Calu3 (cell line): Measurements from ENCODE around the gene TRIO. TPM values are rescaled to one million over a fixed set of nuclear protein-coding genes. Genes with fewer than 3 reads are reported as not detected.

Experiments
- BruUV-seq: library from RNA; stranded (reverse); fragments of 400-500 nt; replicated peaks from 2 replicates; lab custom pipeline; 2021; lab: Mats Ljungman, UMichigan
- CTCF ChIA-PET: fragments of 300-600 bp; sonication (Branson Sonifier 250); formaldehyde crosslinking; loops from one replicate; lab custom pipeline; 2022; ENCODE audit warnings: antibody characterized with exemption; lab: Charles Lee
- DNase-seq: peaks from one replicate; pipeline ENCODE4 v3.0.0; 2022
- H3K27ac Mint-ChIP-seq: one replicate; pipeline ENCODE4 v1.8.0; 2022; ENCODE audit warnings: mixed read lengths; ENCODE audit not compliant: unreplicated experiment
- H3K27me3 Mint-ChIP-seq: one replicate; pipeline ENCODE4 v1.8.0; 2022; ENCODE audit warnings: mixed read lengths; ENCODE audit not compliant: unreplicated experiment
- H3K36me3 Mint-ChIP-seq: one replicate; pipeline ENCODE4 v1.8.0; 2022; ENCODE audit warnings: mild to moderate bottlenecking, moderate library complexity, mixed read lengths; ENCODE audit not compliant: insufficient read depth, unreplicated experiment
- H3K4me1 Mint-ChIP-seq: one replicate; pipeline ENCODE4 v1.8.0; 2022; ENCODE audit warnings: mild to moderate bottlenecking, low read depth, mixed read lengths; ENCODE audit not compliant: unreplicated experiment
- H3K4me3 Mint-ChIP-seq: one replicate; pipeline ENCODE4 v1.8.0; 2022; ENCODE audit warnings: mild to moderate bottlenecking, low read depth, moderate library complexity, mixed read lengths; ENCODE audit not compliant: unreplicated experiment
- H3K9me3 Mint-ChIP-seq: one replicate; pipeline ENCODE4 v1.8.0; 2022; ENCODE audit warnings: low read depth, mixed read lengths; ENCODE audit not compliant: unreplicated experiment
- intact Hi-C: fragments of 100-400 bp; cut with micrococcal nuclease; formaldehyde crosslinking; loops from one replicate; pipeline ENCODE4 v1.10.0; 2022; ENCODE audit not compliant: unreplicated experiment
- total RNA-seq: library from RNA; stranded (reverse); gene quantifications from 2 replicates; pipeline ENCODE4 v1.2.3, GENCODE V29; 2022
- TF ChIP-seq, protein P1 (sequence below): fragments of 200-600 bp; IDR thresholded peaks from one replicate; pipeline ENCODE4 v1.8.0; 2022; ENCODE audit warnings: antibody characterized with exemption; ENCODE audit not compliant: unreplicated experiment

Gene TRIO
- total RNA-seq, 1 experiment from 2014 or later = 183 TPM

GRCh38 chr5:14309878-14310531, 166.9 kb downstream of the TRIO start:
- CTCF ChIA-PET = no interaction called here
- no peak overlapping the region for H3K27ac Mint-ChIP-seq
- BruUV-seq = no TSS peak
- TF ChIP-seq, protein P1, sequence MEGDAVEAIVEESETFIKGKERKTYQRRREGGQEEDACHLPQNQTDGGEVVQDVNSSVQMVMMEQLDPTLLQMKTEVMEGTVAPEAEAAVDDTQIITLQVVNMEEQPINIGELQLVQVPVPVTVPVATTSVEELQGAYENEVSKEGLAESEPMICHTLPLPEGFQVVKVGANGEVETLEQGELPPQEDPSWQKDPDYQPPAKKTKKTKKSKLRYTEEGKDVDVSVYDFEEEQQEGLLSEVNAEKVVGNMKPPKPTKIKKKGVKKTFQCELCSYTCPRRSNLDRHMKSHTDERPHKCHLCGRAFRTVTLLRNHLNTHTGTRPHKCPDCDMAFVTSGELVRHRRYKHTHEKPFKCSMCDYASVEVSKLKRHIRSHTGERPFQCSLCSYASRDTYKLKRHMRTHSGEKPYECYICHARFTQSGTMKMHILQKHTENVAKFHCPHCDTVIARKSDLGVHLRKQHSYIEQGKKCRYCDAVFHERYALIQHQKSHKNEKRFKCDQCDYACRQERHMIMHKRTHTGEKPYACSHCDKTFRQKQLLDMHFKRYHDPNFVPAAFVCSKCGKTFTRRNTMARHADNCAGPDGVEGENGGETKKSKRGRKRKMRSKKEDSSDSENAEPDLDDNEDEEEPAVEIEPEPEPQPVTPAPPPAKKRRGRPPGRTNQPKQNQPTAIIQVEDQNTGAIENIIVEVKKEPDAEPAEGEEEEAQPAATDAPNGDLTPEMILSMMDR = no peak
- H3K4me3 Mint-ChIP-seq = no peak overlapping the region
- no peak for DNase-seq
- no peaks in the 10 kb centered on the region for H3K27me3 Mint-ChIP-seq
- peaks cover 4% of the 10 kb centered on the region for H3K9me3 Mint-ChIP-seq
- peaks cover 9% of the 10 kb centered on the region for H3K4me1 Mint-ChIP-seq
- H3K36me3 Mint-ChIP-seq = peaks cover 17% of the 10 kb centered on the region
- intact Hi-C loops = no loop called here

GRCh38 chr5:14310901-14311300, 167.8 kb downstream of the TRIO start:
- TF ChIP-seq, protein P1 = no peak
- Mint-ChIP-seq H3K9me3 (peaks cover 4% of the 10 kb centered on the region), H3K4me3 (no peak overlapping the region), H3K4me1 (peaks cover 9% of the 10 kb centered on the region), H3K27me3 (no peaks in the 10 kb centered on the region), H3K36me3 (peaks cover 21% of the 10 kb centered on the region), H3K27ac (no peak overlapping the region)
- CTCF ChIA-PET = no interaction called here
- no TSS peak for BruUV-seq
- DNase-seq = no peak
- intact Hi-C loops = no loop called here

DNA sequence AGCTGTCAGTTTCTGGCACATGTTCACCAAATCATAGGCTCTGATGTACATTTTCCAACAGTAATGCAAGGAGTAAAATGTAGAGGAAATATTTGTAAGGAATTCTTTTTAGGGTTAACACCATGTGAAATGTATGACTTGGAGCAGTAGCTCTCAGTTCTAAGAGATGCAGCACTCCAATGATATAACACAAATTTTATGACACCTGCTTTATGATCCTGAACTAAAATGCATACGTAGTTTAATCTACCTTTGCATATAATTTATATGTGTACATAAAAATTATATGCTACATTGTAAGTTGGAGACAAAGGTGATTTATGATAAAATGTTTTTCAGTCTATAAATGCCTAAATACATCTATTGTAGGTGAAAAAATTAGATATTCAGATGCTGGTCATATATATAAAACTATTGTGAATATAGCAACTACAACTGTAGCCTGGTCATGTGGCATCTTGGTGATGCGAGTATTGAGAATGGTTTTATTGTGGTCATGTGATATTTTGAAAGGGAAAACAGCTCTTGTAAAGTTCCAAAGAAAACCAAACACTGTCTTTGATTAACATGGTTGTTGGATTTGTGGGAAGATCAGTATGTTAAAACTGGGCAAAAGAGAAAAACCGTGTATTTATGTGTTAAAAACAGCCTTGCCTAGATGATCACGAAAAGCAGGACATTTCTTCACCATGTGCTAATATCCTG, 171.0 kb downstream of the TRIO start:
- TF ChIP-seq, protein P1 = no peak
- no peak for DNase-seq
- no peaks in the 10 kb centered on the region for H3K9me3 Mint-ChIP-seq
- intact Hi-C loops = no loop called here
- CTCF ChIA-PET = interaction anchor here (0.7 kb wide), 1 partner anchor 1061 kb away, joined by 4 read pairs; no protein-coding TSS in a partner anchor
- peaks cover 9% of the 10 kb centered on the region for H3K4me1 Mint-ChIP-seq
- H3K4me3 Mint-ChIP-seq = no peak overlapping the region
- H3K36me3 Mint-ChIP-seq = peaks cover 36% of the 10 kb centered on the region
- BruUV-seq = no TSS peak
- H3K27me3 Mint-ChIP-seq = no peaks in the 10 kb centered on the region
- H3K27ac Mint-ChIP-seq = no peak overlapping the region

DNA sequence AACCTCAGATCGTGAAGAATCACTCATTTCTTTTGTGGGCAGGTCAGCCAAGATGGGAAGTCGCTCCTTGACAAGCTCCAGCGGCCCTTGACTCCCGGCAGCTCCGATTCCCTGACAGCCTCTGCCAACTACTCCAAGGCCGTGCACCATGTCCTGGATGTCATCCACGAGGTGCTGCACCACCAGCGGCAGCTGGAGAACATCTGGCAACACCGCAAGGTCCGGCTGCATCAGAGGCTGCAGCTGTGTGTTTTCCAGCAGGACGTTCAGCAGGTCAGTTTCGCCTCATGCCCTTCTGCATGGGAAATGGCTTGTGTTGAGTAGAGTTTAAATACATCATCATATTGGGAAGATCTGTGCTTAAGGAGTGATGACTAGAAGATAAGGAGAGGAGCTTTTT, 173.3 kb downstream of the TRIO start:
- intact Hi-C loops = no loop called here
- BruUV-seq = no TSS peak
- no peak for DNase-seq
- CTCF ChIA-PET = no interaction called here
- no peak overlapping the region for H3K4me3 Mint-ChIP-seq
- TF ChIP-seq, protein P1 = no peak
- H3K4me1 Mint-ChIP-seq = no peaks in the 10 kb centered on the region
- H3K36me3 Mint-ChIP-seq = peaks cover 39% of the 10 kb centered on the region
- H3K9me3 Mint-ChIP-seq = no peaks in the 10 kb centered on the region
- no peaks in the 10 kb centered on the region for H3K27me3 Mint-ChIP-seq
- H3K27ac Mint-ChIP-seq = no peak overlapping the region
